RWPE2 (cell line): Measurements from ENCODE around the gene HPS5.
A peak's percentile ranks its signal among the peaks of the same experiment; 100 is the strongest.

Experiments
- ATAC-seq: fragments of 200-7000 bp; cut with Tn5 transposase; 3 replicates; pipeline ENCODE4 v1.9.1; 2021; ENCODE audit warnings: low read depth
- DNase-seq: peaks from one replicate; pipeline ENCODE4 v3.0.0-alpha.2; 2020; ENCODE audit warnings: low spot score
- H3K27ac ChIP-seq: fragments of 450-650 bp; 2 replicates; pipeline ENCODE4 v1.5.1; 2017; ENCODE audit warnings: mild to moderate bottlenecking; ENCODE audit not compliant: poor library complexity, severe bottlenecking
- H3K27me3 ChIP-seq: fragments of 250-450 bp; sonication (Bioruptor Pico); 2 replicates; pipeline ENCODE4 v1.5.1; 2021; ENCODE audit warnings: mild to moderate bottlenecking, moderate library complexity; ENCODE audit not compliant: insufficient read depth, poor library complexity, severe bottlenecking
- H3K36me3 ChIP-seq: fragments of 250-450 bp; sonication (Bioruptor Pico); 2 replicates; pipeline ENCODE4 v1.5.1; 2020; ENCODE audit warnings: low read depth, mild to moderate bottlenecking, moderate library complexity
- H3K4me1 ChIP-seq: fragments of 250-450 bp; sonication (Bioruptor Pico); 2 replicates; pipeline ENCODE4 v1.5.1; 2021; ENCODE audit warnings: mild to moderate bottlenecking, moderate library complexity; ENCODE audit not compliant: insufficient read depth, poor library complexity, severe bottlenecking
- H3K4me3 ChIP-seq: fragments of 250-450 bp; sonication (Bioruptor Pico); 2 replicates; pipeline ENCODE4 v1.5.1; 2021; ENCODE audit warnings: mild to moderate bottlenecking, moderate library complexity; ENCODE audit not compliant: severe bottlenecking
- H3K9me3 ChIP-seq: fragments of 250-450 bp; sonication (Bioruptor Pico); 2 replicates; pipeline ENCODE4 v1.5.1; 2021; ENCODE audit warnings: mild to moderate bottlenecking, moderate library complexity; ENCODE audit not compliant: severe bottlenecking
- TF ChIP-seq, protein P1 (sequence below): fragments of 450-650 bp; IDR thresholded peaks from one replicate; pipeline ENCODE4 v1.5.1; 2017; ENCODE audit warnings: mild to moderate bottlenecking, moderate library complexity; ENCODE audit not compliant: poor library complexity, severe bottlenecking

HPS5 gene

DNA sequence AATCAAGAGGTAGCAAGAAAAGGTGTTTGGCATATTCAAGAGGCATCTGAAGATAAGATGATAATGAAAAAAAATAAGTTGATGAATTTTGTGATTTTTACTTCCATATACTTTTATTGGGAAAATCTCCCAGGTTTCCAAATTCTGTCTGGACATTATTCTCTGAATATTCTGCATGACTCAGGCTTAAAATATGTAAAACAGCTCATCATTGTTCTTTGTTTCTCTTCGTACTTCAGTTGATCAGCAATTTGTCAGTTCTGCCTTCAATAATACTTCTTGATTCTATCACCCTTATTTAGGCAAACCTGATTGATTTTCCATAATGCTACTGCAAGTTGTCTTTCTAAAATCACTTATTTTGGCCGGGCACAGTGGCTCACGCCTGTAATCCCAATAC, 30.6 kb upstream of the HPS5 start:
- TF ChIP-seq, protein P1, sequence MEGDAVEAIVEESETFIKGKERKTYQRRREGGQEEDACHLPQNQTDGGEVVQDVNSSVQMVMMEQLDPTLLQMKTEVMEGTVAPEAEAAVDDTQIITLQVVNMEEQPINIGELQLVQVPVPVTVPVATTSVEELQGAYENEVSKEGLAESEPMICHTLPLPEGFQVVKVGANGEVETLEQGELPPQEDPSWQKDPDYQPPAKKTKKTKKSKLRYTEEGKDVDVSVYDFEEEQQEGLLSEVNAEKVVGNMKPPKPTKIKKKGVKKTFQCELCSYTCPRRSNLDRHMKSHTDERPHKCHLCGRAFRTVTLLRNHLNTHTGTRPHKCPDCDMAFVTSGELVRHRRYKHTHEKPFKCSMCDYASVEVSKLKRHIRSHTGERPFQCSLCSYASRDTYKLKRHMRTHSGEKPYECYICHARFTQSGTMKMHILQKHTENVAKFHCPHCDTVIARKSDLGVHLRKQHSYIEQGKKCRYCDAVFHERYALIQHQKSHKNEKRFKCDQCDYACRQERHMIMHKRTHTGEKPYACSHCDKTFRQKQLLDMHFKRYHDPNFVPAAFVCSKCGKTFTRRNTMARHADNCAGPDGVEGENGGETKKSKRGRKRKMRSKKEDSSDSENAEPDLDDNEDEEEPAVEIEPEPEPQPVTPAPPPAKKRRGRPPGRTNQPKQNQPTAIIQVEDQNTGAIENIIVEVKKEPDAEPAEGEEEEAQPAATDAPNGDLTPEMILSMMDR, result no peak
- peak; percentile 51; the same call in 2 of the 3 replicates for ATAC-seq
- Histone ChIP-seq H3K4me1 (peaks cover 11% of the 10 kb centered on the region), H3K36me3 (peaks cover 75% of the 10 kb centered on the region), H3K9me3 (no peaks in the 10 kb centered on the region), H3K27me3 (no peaks in the 10 kb centered on the region), H3K4me3 (no peak overlapping the region), H3K27ac (peak overlapping the region; percentile 10)
- DNase-seq, result no peak

DNA sequence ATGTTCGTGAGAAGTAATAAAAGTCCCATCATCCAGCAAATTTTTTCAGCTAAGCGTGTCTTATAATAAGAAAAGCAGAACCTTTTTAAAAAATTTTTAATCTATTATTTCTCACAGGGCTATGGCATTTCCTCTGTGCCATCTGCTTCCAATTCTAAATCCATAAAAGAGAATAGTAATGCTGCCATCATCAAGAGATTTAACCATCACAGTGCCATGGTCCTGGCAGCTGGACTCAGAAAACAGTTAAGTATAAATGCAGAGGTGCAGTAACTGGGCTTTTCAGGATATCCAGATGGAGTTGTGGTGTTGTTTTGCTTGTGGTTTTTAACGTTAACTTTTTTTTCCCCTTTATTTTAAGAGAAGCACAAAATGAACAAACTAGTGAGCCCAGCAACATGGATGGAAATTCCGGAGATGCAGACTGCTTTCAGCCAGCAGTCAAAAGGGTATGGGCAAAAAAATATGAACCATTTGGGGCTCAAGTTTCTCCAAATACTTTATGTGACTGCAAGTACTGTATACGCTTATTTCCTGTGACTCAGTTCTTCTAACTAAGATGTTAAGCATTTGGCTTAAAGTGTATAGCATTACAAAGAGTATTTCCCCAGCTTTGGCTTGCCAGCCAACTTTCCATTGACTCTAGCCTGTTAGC, 25.7 kb upstream of the HPS5 start:
- DNase-seq (no peak), ATAC-seq (no peak; the same call in 2 of the 3 replicates)
- Histone ChIP-seq H3K9me3 (no peaks in the 10 kb centered on the region), H3K4me1 (peaks cover 14% of the 10 kb centered on the region), H3K36me3 (peaks cover 67% of the 10 kb centered on the region), H3K4me3 (no peak overlapping the region), H3K27ac (peak overlapping the region; percentile 10), H3K27me3 (no peaks in the 10 kb centered on the region)
- TF ChIP-seq, protein P1, result no peak

DNA sequence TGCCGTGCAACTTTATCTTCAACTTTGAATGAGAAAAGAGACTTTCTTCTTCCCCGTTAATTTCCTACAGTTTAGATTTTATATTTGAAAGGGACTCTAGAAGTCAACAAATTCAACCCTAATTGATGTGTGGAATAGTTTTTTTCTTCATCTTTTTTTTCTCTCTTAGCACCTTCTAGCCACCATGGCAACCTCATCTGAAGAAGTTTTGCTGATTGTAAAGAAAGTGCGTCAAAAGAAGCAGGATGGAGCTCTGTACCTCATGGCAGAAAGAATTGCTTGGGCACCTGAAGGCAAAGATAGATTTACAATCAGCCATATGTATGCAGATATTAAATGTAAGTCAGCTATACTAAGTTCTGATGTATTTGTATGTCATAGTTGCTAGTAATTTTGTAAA, 11.0 kb upstream of the HPS5 start:
- Histone ChIP-seq H3K27me3 (no peaks in the 10 kb centered on the region), H3K4me3 (no peak overlapping the region), H3K9me3 (no peaks in the 10 kb centered on the region), H3K4me1 (peaks cover 12% of the 10 kb centered on the region), H3K27ac (no peak overlapping the region), H3K36me3 (peaks cover 91% of the 10 kb centered on the region)
- TF ChIP-seq, protein P1, result no peak
- no peak for ATAC-seq
- DNase-seq, result no peak

DNA sequence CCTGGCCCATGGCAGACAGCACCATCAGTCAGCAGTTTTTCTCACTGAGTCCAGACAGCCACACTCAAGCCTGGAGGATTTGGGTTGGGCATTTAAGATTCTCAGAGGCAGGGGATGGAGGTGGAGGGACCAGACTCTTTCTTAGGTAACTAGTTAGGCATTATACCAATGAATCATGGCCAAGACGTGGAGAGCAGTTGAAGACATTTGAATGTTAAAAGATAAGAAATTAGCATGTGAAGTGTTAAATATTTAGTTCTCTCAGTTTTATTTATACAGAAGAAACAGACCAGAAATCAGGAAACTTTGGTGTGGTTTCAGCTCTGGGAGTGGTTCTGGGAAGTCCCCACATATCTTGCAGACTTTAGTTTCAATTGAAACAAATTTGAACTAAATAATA, 10.4 kb upstream of the HPS5 start:
- H3K4me3 ChIP-seq, result no peak overlapping the region
- H3K4me1 ChIP-seq, result peaks cover 12% of the 10 kb centered on the region
- no peaks in the 10 kb centered on the region for H3K9me3 ChIP-seq
- ATAC-seq, result no peak
- TF ChIP-seq, protein P1, result no peak
- no peak overlapping the region for H3K27ac ChIP-seq
- DNase-seq, result no peak
- peaks cover 91% of the 10 kb centered on the region for H3K36me3 ChIP-seq
- H3K27me3 ChIP-seq, result no peaks in the 10 kb centered on the region

DNA sequence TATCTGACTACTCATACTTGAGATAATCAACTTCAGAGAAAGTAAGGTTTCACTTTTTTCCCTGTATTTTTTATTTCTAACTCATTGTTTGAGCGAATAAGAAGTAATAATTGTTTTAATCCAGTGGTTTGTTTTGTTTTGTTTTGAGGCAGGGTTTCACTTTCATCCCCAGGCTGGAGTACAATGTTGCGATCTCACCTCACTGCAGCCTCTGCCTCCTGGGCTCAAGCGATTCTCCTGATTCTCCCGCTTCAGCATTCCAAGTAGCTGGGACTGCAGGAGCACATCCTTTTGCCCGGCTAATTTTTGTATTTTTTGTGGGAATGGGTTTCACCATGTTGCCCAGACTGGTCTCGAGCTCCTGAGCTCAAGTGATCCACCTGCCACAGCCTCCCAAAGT, 9.0 kb upstream of the HPS5 start:
- TF ChIP-seq, protein P1, result no peak
- H3K9me3 ChIP-seq, result no peaks in the 10 kb centered on the region
- H3K4me3 ChIP-seq, result no peak overlapping the region
- no peaks in the 10 kb centered on the region for H3K27me3 ChIP-seq
- DNase-seq, result no peak
- H3K27ac ChIP-seq, result no peak overlapping the region
- no peak for ATAC-seq
- H3K4me1 ChIP-seq, result peaks cover 12% of the 10 kb centered on the region
- peaks cover 87% of the 10 kb centered on the region for H3K36me3 ChIP-seq
